Spleen (tissue), 7 donors: ENCODE results near the gene LSM14A.

Source experiments
- POLR2A ChIP-seq, 3 donors: fragments of 450-650 bp; IDR thresholded peaks; one replicate each; pipeline ENCODE4 v1.5.1; 2017; ENCODE audit warnings: antibody characterized with exemption in 3 of 3, mild to moderate bottlenecking in 1 of 3
- POLR2AphosphoS5 ChIP-seq, 3 donors: sonication (generic); formaldehyde crosslinking; IDR thresholded peaks; one replicate each; pipeline ENCODE4 v1.5.1; 2017; ENCODE audit warnings: antibody characterized with exemption in 3 of 3
- TF ChIP-seq, protein P1 (sequence below), 11 experiments: fragments of 200-600 bp in 7 of 11; fragments of 450-650 bp in 4 of 11; sonication (generic) in 4 of 11; IDR thresholded peaks in 8 of 11; conservative IDR thresholded peaks in 3 of 11; 1 replicate in 7 of 11; 2 replicates in 4 of 11; pipeline versions ENCODE4 v1.4.0 to v1.8.0; 2016 to 2021; ENCODE audit warnings: antibody characterized with exemption in 11 of 11, inconsistent platforms in 4 of 11, mild to moderate bottlenecking in 1 of 11
- donor health status: DM: no; HTN: no; CAD: no; lungs with moderate emphysema.
- donor health status: DM: no; HTN: no; CAD: no.
- donor health status: DM: no; HTN: no; CAD: no.

DNA sequence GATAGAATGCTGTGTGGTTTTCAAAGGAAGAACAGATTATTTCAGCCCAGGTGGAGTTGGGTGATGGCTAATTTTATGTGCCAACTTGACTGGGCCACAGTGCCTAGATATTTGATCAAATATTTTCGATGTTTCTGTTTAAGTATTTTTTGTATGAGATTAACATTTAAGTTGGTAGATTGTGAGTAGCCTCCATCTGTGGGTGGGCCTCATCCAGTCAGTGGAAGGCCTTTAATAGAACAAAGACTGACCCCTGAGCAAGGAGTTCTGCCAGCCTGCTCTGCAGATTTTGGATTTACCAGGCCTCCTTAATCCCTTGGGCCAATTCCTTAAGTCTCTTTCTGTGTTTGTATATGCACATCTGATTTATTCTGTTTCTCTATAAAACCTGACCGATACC is 13.9 kb downstream of the LSM14A start:
- TF ChIP-seq, protein P1, sequence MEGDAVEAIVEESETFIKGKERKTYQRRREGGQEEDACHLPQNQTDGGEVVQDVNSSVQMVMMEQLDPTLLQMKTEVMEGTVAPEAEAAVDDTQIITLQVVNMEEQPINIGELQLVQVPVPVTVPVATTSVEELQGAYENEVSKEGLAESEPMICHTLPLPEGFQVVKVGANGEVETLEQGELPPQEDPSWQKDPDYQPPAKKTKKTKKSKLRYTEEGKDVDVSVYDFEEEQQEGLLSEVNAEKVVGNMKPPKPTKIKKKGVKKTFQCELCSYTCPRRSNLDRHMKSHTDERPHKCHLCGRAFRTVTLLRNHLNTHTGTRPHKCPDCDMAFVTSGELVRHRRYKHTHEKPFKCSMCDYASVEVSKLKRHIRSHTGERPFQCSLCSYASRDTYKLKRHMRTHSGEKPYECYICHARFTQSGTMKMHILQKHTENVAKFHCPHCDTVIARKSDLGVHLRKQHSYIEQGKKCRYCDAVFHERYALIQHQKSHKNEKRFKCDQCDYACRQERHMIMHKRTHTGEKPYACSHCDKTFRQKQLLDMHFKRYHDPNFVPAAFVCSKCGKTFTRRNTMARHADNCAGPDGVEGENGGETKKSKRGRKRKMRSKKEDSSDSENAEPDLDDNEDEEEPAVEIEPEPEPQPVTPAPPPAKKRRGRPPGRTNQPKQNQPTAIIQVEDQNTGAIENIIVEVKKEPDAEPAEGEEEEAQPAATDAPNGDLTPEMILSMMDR (IDR thresholded peaks at IDR 0.05 in 8 of 11, conservative IDR thresholded peaks at IDR 0.05 in 3 of 11): no peak
- TF ChIP-seq POLR2A (IDR thresholded peaks at IDR 0.05) (no peak), POLR2AphosphoS5 (IDR thresholded peaks at IDR 0.05) (no peak)
